WTC11 (cell line): ENCODE measurements around the gene GABARAPL1. TPM values are rescaled to one million over a fixed set of nuclear protein-coding genes. Genes with fewer than 3 reads are reported as not detected.

ENCODE experiments used
- ATAC-seq: fragments of 200-7000 bp; cut with Tn5 transposase; 2 replicates; pipeline ENCODE4 v1.10.0; 2021; ENCODE audit warnings: mild to moderate bottlenecking, moderate library complexity
- CTCF ChIA-PET: fragments of 300-600 bp; sonication (Branson Sonifier 250); formaldehyde crosslinking; loops from one replicate; lab custom pipeline; 2021; ENCODE audit warnings: antibody characterized with exemption; lab: Charles Lee
- POLR2A ChIA-PET: fragments of 350-600 bp; sonication (Branson Sonifier 250); formaldehyde crosslinking; loops from one replicate; lab custom pipeline; 2021; ENCODE audit warnings: antibody characterized with exemption; lab: Charles Lee
- DNase-seq: peaks from one replicate; pipeline ENCODE4 v3.0.0; 2021; ENCODE audit warnings: low spot score
- H3K27ac Mint-ChIP-seq: 2 replicates; pipeline ENCODE4 v1.8.0; 2021; ENCODE audit warnings: mixed read lengths
- H3K27me3 Mint-ChIP-seq: 2 replicates; pipeline ENCODE4 v1.8.0; 2021; ENCODE audit warnings: low read depth, mild to moderate bottlenecking, moderate library complexity, mixed read lengths
- H3K36me3 Mint-ChIP-seq: 2 replicates; pipeline ENCODE4 v1.8.0; 2021; ENCODE audit warnings: mixed read lengths
- H3K4me1 Mint-ChIP-seq: 2 replicates; pipeline ENCODE4 v1.8.0; 2022; ENCODE audit warnings: mixed read lengths
- H3K4me3 Mint-ChIP-seq: 2 replicates; pipeline ENCODE4 v1.8.0; 2021; ENCODE audit warnings: mild to moderate bottlenecking, moderate library complexity, mixed read lengths
- H3K9me3 Mint-ChIP-seq: 2 replicates; pipeline ENCODE4 v1.8.0; 2021; ENCODE audit warnings: mixed read lengths
- ARID4B ChIP-seq: sonication (generic); formaldehyde crosslinking; IDR thresholded peaks from 2 replicates; pipeline ENCODE4 v1.8.0; 2023; ENCODE audit warnings: missing genetic modification reagents, mild to moderate bottlenecking, borderline replicate concordance
- ATF2 ChIP-seq: sonication (generic); formaldehyde crosslinking; IDR thresholded peaks from 2 replicates; pipeline ENCODE4 v1.8.1; 2022; ENCODE audit warnings: low read depth, missing genetic modification reagents, borderline replicate concordance
- CDX4 ChIP-seq: fragments of 250-450 bp; sonication (Bioruptor Pico); IDR thresholded peaks from 2 replicates; pipeline ENCODE4 v1.9.0; 2021; ENCODE audit warnings: moderate library complexity, mild to moderate bottlenecking, inconsistent platforms, borderline replicate concordance
- E2F1 ChIP-seq: sonication (generic); formaldehyde crosslinking; IDR thresholded peaks from 2 replicates; pipeline ENCODE4 v1.8.0; 2022; ENCODE audit warnings: mild to moderate bottlenecking, missing genetic modification reagents
- JAZF1 ChIP-seq: fragments of 250-450 bp; sonication (Bioruptor Pico); IDR thresholded peaks from 2 replicates; pipeline ENCODE4 v1.9.0; 2021; ENCODE audit warnings: moderate library complexity, mild to moderate bottlenecking, inconsistent platforms
- NFE2L1 ChIP-seq: sonication (generic); formaldehyde crosslinking; IDR thresholded peaks from 2 replicates; pipeline ENCODE4 v1.8.1; 2023; ENCODE audit warnings: missing genetic modification reagents
- NR2C2 ChIP-seq: sonication (generic); formaldehyde crosslinking; IDR thresholded peaks from 2 replicates; pipeline ENCODE4 v1.8.0; 2022; ENCODE audit warnings: mild to moderate bottlenecking, missing genetic modification reagents
- PRRX2 ChIP-seq: fragments of 250-450 bp; sonication (Bioruptor Pico); IDR thresholded peaks from 2 replicates; pipeline ENCODE4 v1.8.0; 2021; ENCODE audit warnings: mild to moderate bottlenecking
- RORB ChIP-seq: fragments of 250-450 bp; sonication (Bioruptor Pico); IDR thresholded peaks from 2 replicates; pipeline ENCODE4 v1.9.0; 2021; ENCODE audit warnings: mild to moderate bottlenecking
- ZNF121 ChIP-seq: sonication (generic); formaldehyde crosslinking; IDR thresholded peaks from 2 replicates; pipeline ENCODE4 v1.8.0; 2023; ENCODE audit warnings: missing genetic modification reagents
- ZNF138 ChIP-seq: sonication (generic); formaldehyde crosslinking; conservative IDR thresholded peaks from 2 replicates; pipeline ENCODE4 v1.8.1; 2022; ENCODE audit warnings: mild to moderate bottlenecking, moderate library complexity, missing genetic modification reagents
- ZNF263 ChIP-seq: sonication (generic); formaldehyde crosslinking; IDR thresholded peaks from 2 replicates; pipeline ENCODE4 v1.8.1; 2022; ENCODE audit warnings: low read depth, mild to moderate bottlenecking, moderate library complexity, missing genetic modification reagents
- ZNF396 ChIP-seq: fragments of 250-450 bp; sonication (Bioruptor Pico); IDR thresholded peaks from 2 replicates; pipeline ENCODE4 v1.8.0; 2021; ENCODE audit warnings: mild to moderate bottlenecking, moderate library complexity, borderline replicate concordance
- ZSCAN18 ChIP-seq: fragments of 250-450 bp; sonication (Bioruptor Pico); IDR thresholded peaks from 2 replicates; pipeline ENCODE4 v2.1.2; 2022; ENCODE audit warnings: mild to moderate bottlenecking, moderate library complexity
- total RNA-seq: library from RNA; stranded (reverse); gene quantifications from 3 replicates; pipeline ENCODE4 v1.2.3, GENCODE V29; 2021

GABARAPL1 gene
- total RNA-seq, 1 experiment from 2014 or later = 85.2 TPM

- TF ChIP-seq E2F1 (no peak), ZNF396 (CRISPR knock-in tag) (no peak), ZSCAN18 (CRISPR knock-in tag) (no peak), ATF2 (CRISPR knock-in tag) (no peak), CDX4 (CRISPR knock-in tag) (no peak), JAZF1 (CRISPR knock-in tag) (no peak), ZNF121 (CRISPR knock-in tag) (no peak), RORB (CRISPR knock-in tag) (no peak), ZNF138 (CRISPR knock-in tag) (no peak)
- Mint-ChIP-seq H3K9me3 (no peaks in the 10 kb centered on the region), H3K36me3 (no peaks in the 10 kb centered on the region), H3K27ac (no peak overlapping the region), H3K4me3 (no peak overlapping the region), H3K27me3 (no peaks in the 10 kb centered on the region; the same call in 1 of the 2 replicates), H3K4me1 (no peaks in the 10 kb centered on the region)
- CTCF ChIA-PET = interaction anchor here (0.5 to 1.9 kb wide), 2 partner anchors 16 to 289 kb away, joined by 3 to 7 read pairs; no protein-coding TSS in a partner anchor
- ATAC-seq (no peak), DNase-seq (no peak)
- POLR2A ChIA-PET = no interaction called here
These were observed 43.6 kb upstream of the GABARAPL1 start for GRCh38 chr12:10169104-10169503.

- ChIA-PET POLR2A (interaction anchor here (0.6 kb wide), 1 partner anchor 52 kb away, joined by 3 read pairs; no protein-coding TSS in a partner anchor), CTCF (interaction anchor here (0.8 to 1.9 kb wide), 2 partner anchors 17 to 20 kb away, joined by 3 to 7 read pairs; no protein-coding TSS in a partner anchor)
- H3K36me3 Mint-ChIP-seq = no peaks in the 10 kb centered on the region
- DNase-seq = no peak
- H3K27me3 Mint-ChIP-seq = no peaks in the 10 kb centered on the region; the same call in 1 of the 2 replicates
- no peaks in the 10 kb centered on the region for H3K9me3 Mint-ChIP-seq
- H3K4me3 Mint-ChIP-seq = no peak overlapping the region
- no peaks in the 10 kb centered on the region for H3K4me1 Mint-ChIP-seq
- no peak overlapping the region for H3K27ac Mint-ChIP-seq
- no peak for TF ChIP-seq NFE2L1
- no peak for TF ChIP-seq ARID4B (CRISPR knock-in tag)
- TF ChIP-seq PRRX2 (CRISPR knock-in tag) = no peak
- TF ChIP-seq NR2C2 = no peak
- TF ChIP-seq ZNF263 (CRISPR knock-in tag) = no peak
- TF ChIP-seq, all 79 proteins: peak for 0
- ATAC-seq = no peak
These were observed 42.5 kb upstream of the GABARAPL1 start for GRCh38 chr12:10170216-10170615.
